GM12878 (cell line): ENCODE measurements around the gene BNIP3. TPM values are rescaled to one million over a fixed set of nuclear protein-coding genes. Genes with fewer than 3 reads are reported as not detected.
A peak's percentile ranks its signal among the peaks of the same experiment; 100 is the strongest.

Experiments used
- ATAC-seq: fragments of 200-7000 bp; cut with Tn5 transposase; 3 replicates; pipeline ENCODE4 v1.9.1; 2020; ENCODE audit warnings: mild to moderate bottlenecking, moderate library complexity
- BruUV-seq: library from RNA; stranded (reverse); fragments of 400-500 nt; replicated peaks from 2 replicates; lab custom pipeline; 2021; lab: Mats Ljungman, UMichigan
- CTCF ChIA-PET: fragments of 300-600 bp; sonication (Branson Sonifier 250); formaldehyde crosslinking; extraction: SDS; loops from one replicate; lab custom pipeline; 2021; ENCODE audit warnings: inconsistent platforms; lab: Yijun Ruan, JAX
- POLR2A ChIA-PET: fragments of 350-600 bp; formaldehyde crosslinking; extraction: SDS; loops from one replicate; lab custom pipeline; 2021; ENCODE audit warnings: inconsistent platforms; lab: Charles Lee
- RAD21 ChIA-PET: fragments of 300-600 bp; sonication (Branson Sonifier 250); formaldehyde crosslinking; loops from one replicate; lab custom pipeline; 2023; ENCODE audit warnings: antibody characterized with exemption; ENCODE audit not compliant: unreplicated experiment; lab: Charles Lee
- SMC1A ChIA-PET: fragments of 300-600 bp; sonication (Branson Sonifier 250); formaldehyde crosslinking; loops from one replicate; lab custom pipeline; 2023; ENCODE audit not compliant: unreplicated experiment, uncharacterized antibody; lab: Charles Lee
- DNase-seq: peaks from one replicate; pipeline ENCODE4 v3.0.0-alpha.2; 2011; ENCODE audit warnings: low read depth, low spot score
- FAIRE-seq: peaks from 3 replicates; lab custom pipeline; 2011; peaks lifted over from hg19 to GRCh38; lab: Jason Lieb, UNC
- H2AFZ ChIP-seq: 2 replicates; pipeline ENCODE4 v1.6.0; 2011; ENCODE audit warnings: low read depth, low read length, control low read depth; ENCODE audit not compliant: control insufficient read depth
- H3K27ac ChIP-seq: 2 replicates; pipeline ENCODE4 v1.5.1; 2011; ENCODE audit warnings: control low read depth; ENCODE audit not compliant: control insufficient read depth, insufficient read depth
- H3K27me3 ChIP-seq, 2 experiments: replicated peaks in 1 of 2; 2 replicates each; pipeline versions ENCODE4 v1.6.0 to v1.6.1; 2011; ENCODE audit warnings: low read length in 1 of 2; ENCODE audit not compliant: control insufficient read depth in 2 of 2, insufficient read depth in 2 of 2
- H3K36me3 ChIP-seq, 2 experiments: 2 replicates each; pipeline ENCODE4 v1.5.1; 2011; ENCODE audit warnings: low read length in 1 of 2; ENCODE audit not compliant: control insufficient read depth in 2 of 2, insufficient read depth in 2 of 2
- H3K4me1 ChIP-seq: 2 replicates; pipeline ENCODE4 v1.6.1; 2011; ENCODE audit warnings: mild to moderate bottlenecking, low read length, moderate library complexity, mixed read lengths; ENCODE audit not compliant: control insufficient read depth, insufficient read depth
- H3K4me2 ChIP-seq: 2 replicates; pipeline ENCODE4 v1.6.0; 2011; ENCODE audit warnings: control low read depth; ENCODE audit not compliant: control insufficient read depth, insufficient read depth
- H3K4me3 ChIP-seq: fragments of 200-600 bp; sonication (generic); 2 replicates; pipeline ENCODE4 v1.5.1; 2016
- H3K79me2 ChIP-seq: 2 replicates; pipeline ENCODE4 v1.6.0; 2011; ENCODE audit warnings: low read length; ENCODE audit not compliant: control insufficient read depth, insufficient read depth
- H3K9ac ChIP-seq: 2 replicates; pipeline ENCODE4 v1.8.0; 2011; ENCODE audit warnings: low read length, control low read depth, mixed read lengths; ENCODE audit not compliant: control insufficient read depth, insufficient read depth
- H3K9me3 ChIP-seq: replicated peaks from 3 replicates; pipeline ENCODE4 v1.5.1; 2011; ENCODE audit warnings: mild to moderate bottlenecking, low read length; ENCODE audit not compliant: control insufficient read depth, insufficient read depth
- H4K20me1 ChIP-seq: 2 replicates; pipeline ENCODE4 v1.6.0; 2011; ENCODE audit not compliant: control insufficient read depth, insufficient read depth
- ASH2L ChIP-seq: fragments of 300-600, 200-600 bp; sonication (generic); IDR thresholded peaks from 2 replicates; pipeline ENCODE4 v1.6.1; 2017; ENCODE audit warnings: low read depth, mild to moderate bottlenecking, borderline replicate concordance
- ATF7 ChIP-seq: fragments of 450-650 bp; IDR thresholded peaks from 2 replicates; pipeline ENCODE4 v1.6.1; 2016; ENCODE audit warnings: low read depth, mild to moderate bottlenecking
- CTCF ChIP-seq, 3 experiments: IDR thresholded peaks in 2 of 3; conservative IDR thresholded peaks in 1 of 3; 2 replicates each; pipeline ENCODE4 v1.5.1; 2011; ENCODE audit warnings: low read depth in 3 of 3, low read length in 3 of 3, mild to moderate bottlenecking in 3 of 3, control low read depth in 2 of 3, moderate library complexity in 2 of 3, inconsistent platforms in 1 of 3, mixed read lengths in 1 of 3; ENCODE audit not compliant: control insufficient read depth in 2 of 3, insufficient read depth in 1 of 3; ENCODE audit errors: extremely low read depth in 1 of 3
- MYB ChIP-seq: fragments of 150-350 bp; IDR thresholded peaks from 2 replicates; pipeline ENCODE4 v1.6.1; 2014; ENCODE audit warnings: mild to moderate bottlenecking, low read depth, low read length, borderline replicate concordance
- NFIC ChIP-seq: IDR thresholded peaks from 2 replicates; pipeline ENCODE4 v1.6.1; 2012; ENCODE audit warnings: low read depth, mild to moderate bottlenecking, inconsistent platforms, low read length, moderate library complexity
- ZNF274 ChIP-seq: IDR thresholded peaks from one replicate; pipeline ENCODE4 v1.8.0; 2011; ENCODE audit not compliant: insufficient read length, insufficient read depth
- WGBS: methylation state at CpG from one replicate; pipeline ENCODE4 v1.1.6; 2016; ENCODE audit warnings: low lambda C conversion rate; ENCODE audit not compliant: insufficient replicate concordance, insufficient coverage; ENCODE audit errors: missing lambda C conversion rate; 5-methylcytosine and 5-hydroxymethylcytosine counted together
- in situ Hi-C: fragments of 300-500 bp; cut with MboI; formaldehyde crosslinking; loops from 9 replicates; pipeline ENCODE4 v1.14.3; 2018; ENCODE audit warnings: mixed read lengths
- intact Hi-C: fragments of 100-400 bp; cut with micrococcal nuclease; formaldehyde crosslinking; loops from one replicate; pipeline ENCODE4 v1.14.2; 2022; ENCODE audit not compliant: unreplicated experiment
- polyA plus RNA-seq, 11 experiments: library from polyadenylated mRNA; depleted of rRNA in 4 of 11; unstranded in 6 of 11; stranded (reverse) in 5 of 11; fragments of >200 nt; fragmentation: Nextera tagmentation in 4 of 11; fragmentation: Illumina TruSeq in 1 of 11; extraction: Ambion mirVana in 4 of 11; extraction: Trizol in 1 of 11; gene quantifications; 1 replicate in 1 of 11; 2 replicates in 10 of 11; pipeline versions ENCODE4 v1.2.1 to v1.2.3, GENCODE V29; 2011 to 2016; ENCODE audit warnings: inconsistent platforms in 2 of 11, missing spikeins in 2 of 11, low read depth in 1 of 11
- total RNA-seq, 4 experiments: library from RNA; depleted of rRNA in 3 of 4; stranded (reverse); fragments of >200 nt in 3 of 4; fragmentation: Illumina TruSeq in 1 of 4; extraction: Trizol in 1 of 4; gene quantifications; 2 replicates each; pipeline versions ENCODE4 v1.2.1 to v1.2.3, GENCODE V29; 2013 to 2021
- TF ChIP-seq, protein P1 (sequence below): fragments of 450-650 bp; IDR thresholded peaks from 2 replicates; pipeline ENCODE4 v1.6.1; 2014; ENCODE audit warnings: mild to moderate bottlenecking

BNIP3 gene
- total and polyA plus RNA-seq, 10 of the 15 experiments (the other 5 are each of a cell fraction or from before 2014, with no cell fraction given), result 7.7 to 122 (median 29.9) TPM

DNA sequence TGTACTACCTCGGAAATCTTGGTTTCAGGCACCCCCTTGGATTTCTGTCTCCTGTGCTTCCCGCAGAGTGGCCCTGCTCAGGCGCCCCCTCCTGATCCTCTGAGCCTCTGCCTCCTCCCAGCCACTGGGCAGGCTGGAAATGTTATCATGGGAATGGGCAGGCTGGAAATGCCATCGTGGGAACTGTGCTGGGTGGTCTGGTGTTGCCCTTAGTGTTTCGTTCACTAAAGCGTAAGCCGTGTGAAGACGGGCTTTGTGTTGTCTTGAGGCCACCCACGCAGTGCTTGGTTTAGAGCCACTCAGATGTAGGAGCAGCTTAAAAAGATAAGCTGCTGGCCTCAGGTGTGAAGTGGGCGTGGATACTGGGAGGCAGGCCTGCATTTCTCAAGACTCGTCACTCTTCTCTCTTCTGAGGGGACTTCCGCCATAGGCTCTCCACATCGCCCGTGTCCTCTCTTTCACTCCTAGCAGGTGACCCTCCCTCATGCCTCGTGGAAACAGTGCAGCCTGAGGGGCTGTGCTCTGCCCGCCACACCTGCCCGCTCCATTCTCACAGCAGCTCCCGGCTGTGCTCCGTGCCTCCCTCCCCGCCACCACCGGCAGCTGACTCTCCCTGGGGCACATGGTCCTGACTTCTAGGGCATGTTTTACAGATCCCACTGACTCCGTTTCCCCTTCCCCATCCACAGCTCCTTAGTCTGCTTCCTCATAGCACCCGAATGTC is 52.4 kb downstream of the BNIP3 start:
- H3K27ac ChIP-seq, result peak overlapping the region; percentile 38
- in situ Hi-C loops (no loop called here), intact Hi-C loops (no loop called here)
- H2AFZ ChIP-seq, result no peak overlapping the region
- no peak for TF ChIP-seq ASH2L
- FAIRE-seq (no peak), DNase-seq (no peak), ATAC-seq (no peak)
- WGBS, result 87% methylated on average over 23 of the region's 23 CpGs
- no peak overlapping the region for H3K9ac ChIP-seq
- SMC1A ChIA-PET, result interaction anchor here (0.7 to 2.1 kb wide), 2 partner anchors 8 to 21 kb away, joined by 4 read pairs; no protein-coding TSS in a partner anchor
- peaks cover 71% of the 10 kb centered on the region for H3K79me2 ChIP-seq
- POLR2A ChIA-PET, result no interaction called here
- H3K27me3 ChIP-seq, result no peaks in the 10 kb centered on the region
- peaks cover 3% of the 10 kb centered on the region; the same call in 2 of the 3 replicates for H3K9me3 ChIP-seq
- no peak overlapping the region for H3K4me3 ChIP-seq
- CTCF ChIA-PET, result interaction anchor here (1.4 kb wide), 1 partner anchor 54 kb away, joined by 3 read pairs; no protein-coding TSS in a partner anchor
- peaks cover 4% of the 10 kb centered on the region; the same call in 1 of the 2 replicates for H4K20me1 ChIP-seq
- H3K4me1 ChIP-seq, result peaks cover 25% of the 10 kb centered on the region
- BruUV-seq, result no TSS peak
- RAD21 ChIA-PET, result no interaction called here
- no peak overlapping the region; the same call in 1 of the 2 replicates for H3K4me2 ChIP-seq
- peaks cover 2 to 7% of the 10 kb centered on the region in 2 experiments; a peak in 3 of 4 replicates for H3K36me3 ChIP-seq

- no peak overlapping the region; the same call in 1 of the 2 replicates for H2AFZ ChIP-seq
- BruUV-seq, result no TSS peak
- H3K9me3 ChIP-seq, result peaks cover 3% of the 10 kb centered on the region; the same call in 2 of the 3 replicates
- peak overlapping the region; percentile 2; the same call in 1 of the 2 replicates for H3K9ac ChIP-seq
- peaks cover 2 to 6% of the 10 kb centered on the region in 2 experiments; a peak in 3 of 4 replicates for H3K36me3 ChIP-seq
- H4K20me1 ChIP-seq, result peaks cover 4% of the 10 kb centered on the region; the same call in 1 of the 2 replicates
- ChIA-PET SMC1A (interaction anchor here (2.1 kb wide), 1 partner anchor 21 kb away, joined by 4 read pairs; no protein-coding TSS in a partner anchor), RAD21 (no interaction called here), POLR2A (no interaction called here), CTCF (interaction anchor here (0.8 to 1.4 kb wide), 2 partner anchors 15 to 54 kb away, joined by 3 read pairs; no protein-coding TSS in a partner anchor)
- H3K79me2 ChIP-seq, result peaks cover 75% of the 10 kb centered on the region
- peak overlapping the region; percentile 38 for H3K27ac ChIP-seq
- intact Hi-C loops (no loop called here), in situ Hi-C loops (no loop called here)
- 19% methylated on average over 18 of the region's 18 CpGs for WGBS
- FAIRE-seq (no peak), ATAC-seq (peak; percentile 93), DNase-seq (peak; percentile 40)
- peak overlapping the region; percentile 6; the same call in 1 of the 2 replicates for H3K4me3 ChIP-seq
- H3K4me1 ChIP-seq, result peaks cover 25% of the 10 kb centered on the region
- peak overlapping the region; percentile 87 for H3K4me2 ChIP-seq
- no peaks in the 10 kb centered on the region for H3K27me3 ChIP-seq
- TF ChIP-seq ZNF274, result no peak
- TF ChIP-seq, protein P1, sequence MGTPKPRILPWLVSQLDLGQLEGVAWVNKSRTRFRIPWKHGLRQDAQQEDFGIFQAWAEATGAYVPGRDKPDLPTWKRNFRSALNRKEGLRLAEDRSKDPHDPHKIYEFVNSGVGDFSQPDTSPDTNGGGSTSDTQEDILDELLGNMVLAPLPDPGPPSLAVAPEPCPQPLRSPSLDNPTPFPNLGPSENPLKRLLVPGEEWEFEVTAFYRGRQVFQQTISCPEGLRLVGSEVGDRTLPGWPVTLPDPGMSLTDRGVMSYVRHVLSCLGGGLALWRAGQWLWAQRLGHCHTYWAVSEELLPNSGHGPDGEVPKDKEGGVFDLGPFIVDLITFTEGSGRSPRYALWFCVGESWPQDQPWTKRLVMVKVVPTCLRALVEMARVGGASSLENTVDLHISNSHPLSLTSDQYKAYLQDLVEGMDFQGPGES, result no peak
- TF ChIP-seq MYB, result no peak
- TF ChIP-seq ATF7, result 0 out of 2 replicates have a peak, but pooled peaks have one; percentile 17
- 0 out of 2 replicates have a peak, but pooled peaks have one; percentile 38 for TF ChIP-seq NFIC
- TF ChIP-seq CTCF (IDR thresholded peaks at IDR 0.05 in 2 of 3, conservative IDR thresholded peaks at IDR 0.05 in 1 of 3; ENCODE audit: control insufficient read depth in 2 of 3, extremely low read depth in 1 of 3, insufficient read depth in 1 of 3, low read depth in 3 of 3, low read length in 3 of 3), result no peak
Measured at GRCh38 chr10:131928248-131929095, 53.3 kb downstream of the BNIP3 start.
